Endothelial cell of umbilical vein (primary cell): ENCODE measurements around the gene RNF111. TPM values are rescaled to one million over a fixed set of nuclear protein-coding genes. Genes with fewer than 3 reads are reported as not detected.

Experiments used
- BruUV-seq: library from RNA; stranded (reverse); fragments of 400-500 nt; replicated peaks from 2 replicates; lab custom pipeline; 2021; lab: Mats Ljungman, UMichigan
- CTCF ChIA-PET: fragments of 300-600, 350-600 bp; sonication (Branson Sonifier 250); formaldehyde crosslinking; loops from one replicate; lab custom pipeline; 2021; ENCODE audit warnings: antibody characterized with exemption, inconsistent platforms; lab: Charles Lee
- POLR2A ChIA-PET: fragments of 300-600, 350-600 bp; sonication (Branson Sonifier 250); formaldehyde crosslinking; loops from one replicate; lab custom pipeline; 2021; ENCODE audit warnings: antibody characterized with exemption, inconsistent platforms; lab: Charles Lee
- DNase-seq: peaks from one replicate; pipeline ENCODE4 v3.0.0-alpha.2; 2011; ENCODE audit warnings: low read depth, low spot score
- FAIRE-seq: peaks from 2 replicates; lab custom pipeline; 2011; peaks lifted over from hg19 to GRCh38; lab: Jason Lieb, UNC
- H2AFZ ChIP-seq: 2 replicates; pipeline ENCODE4 v1.6.0; 2012; ENCODE audit warnings: low read depth, low read length, control low read depth, inconsistent platforms
- H3K27ac ChIP-seq: 2 replicates; pipeline ENCODE4 v1.5.1; 2011; ENCODE audit warnings: low read depth, mild to moderate bottlenecking, control low read depth, low read length, moderate library complexity; ENCODE audit not compliant: insufficient read depth
- H3K27me3 ChIP-seq, 2 experiments: 2 replicates each; pipeline versions ENCODE4 v1.6.0 to v1.6.1; 2011; ENCODE audit warnings: low read length in 2 of 2, mixed read lengths in 1 of 2; ENCODE audit not compliant: control insufficient read depth in 2 of 2, insufficient read depth in 2 of 2
- H3K36me3 ChIP-seq, 2 experiments: 2 replicates in 1 of 2; 3 replicates in 1 of 2; pipeline ENCODE4 v1.5.1; 2011; ENCODE audit warnings: low read length in 2 of 2, mild to moderate bottlenecking in 1 of 2, moderate library complexity in 1 of 2; ENCODE audit not compliant: control insufficient read depth in 2 of 2, insufficient read depth in 2 of 2; ENCODE audit errors: extremely low read depth in 1 of 2
- H3K4me1 ChIP-seq: 3 replicates; pipeline ENCODE4 v1.5.1; 2011; ENCODE audit warnings: mild to moderate bottlenecking, low read length; ENCODE audit not compliant: control insufficient read depth, insufficient read depth; ENCODE audit errors: extremely low read depth
- H3K4me2 ChIP-seq: 2 replicates; pipeline ENCODE4 v1.6.1; 2011; ENCODE audit warnings: low read length, control low read depth, mixed read lengths; ENCODE audit not compliant: insufficient read depth
- H3K4me3 ChIP-seq, 3 experiments: fragments of 200-600 bp in 1 of 3; sonication (generic), shearing (Covaris generic) in 1 of 3; replicated peaks in 1 of 3; 2 replicates each; pipeline ENCODE4 v1.5.1; 2011 to 2016; ENCODE audit warnings: control low read depth in 3 of 3, low read length in 3 of 3, mild to moderate bottlenecking in 2 of 3, inconsistent platforms in 1 of 3, low read depth in 1 of 3, moderate library complexity in 1 of 3; ENCODE audit not compliant: insufficient read depth in 1 of 3
- H3K79me2 ChIP-seq: 2 replicates; pipeline ENCODE4 v1.6.0; 2012; ENCODE audit warnings: low read length, inconsistent platforms; ENCODE audit not compliant: control insufficient read depth, insufficient read depth
- H3K9ac ChIP-seq: replicated peaks from 2 replicates; pipeline ENCODE3; 2011; ENCODE audit warnings: low read length, control low read depth; ENCODE audit not compliant: insufficient read depth; ENCODE audit errors: extremely low read depth
- H3K9me1 ChIP-seq: replicated peaks from 3 replicates; pipeline ENCODE4 v1.6.0; 2011; ENCODE audit warnings: mild to moderate bottlenecking, low read length; ENCODE audit not compliant: control insufficient read depth, insufficient read depth; ENCODE audit errors: extremely low read depth
- H3K9me3 ChIP-seq: replicated peaks from 2 replicates; pipeline ENCODE4 v1.5.1; 2012; ENCODE audit warnings: low read length, inconsistent platforms; ENCODE audit not compliant: control insufficient read depth, insufficient read depth
- H4K20me1 ChIP-seq: replicated peaks from 2 replicates; pipeline ENCODE3; 2011; ENCODE audit warnings: mild to moderate bottlenecking, low read length; ENCODE audit not compliant: control insufficient read depth, insufficient read depth; ENCODE audit errors: extremely low read depth
- CTCF ChIP-seq, 2 donors: IDR thresholded peaks; 1 replicate in 1 of 2; 2 replicates in 1 of 2; pipeline ENCODE4 v1.5.1; 2011; ENCODE audit warnings: low read length in 2 of 2, mild to moderate bottlenecking in 2 of 2, moderate library complexity in 2 of 2, control low read depth in 1 of 2, inconsistent platforms in 1 of 2, low read depth in 1 of 2; ENCODE audit not compliant: insufficient read depth in 1 of 2; ENCODE audit errors: extremely low read depth in 1 of 2
- EZH2 ChIP-seq: IDR thresholded peaks from 2 replicates; pipeline ENCODE4 v1.6.1; 2012; ENCODE audit warnings: borderline replicate concordance, low read depth, mild to moderate bottlenecking, moderate library complexity, low read length, inconsistent platforms; ENCODE audit not compliant: severe bottlenecking
- FOS ChIP-seq: IDR thresholded peaks from 2 replicates; pipeline ENCODE4 v1.6.1; 2011; ENCODE audit warnings: mild to moderate bottlenecking, low read length, moderate library complexity, borderline replicate concordance; ENCODE audit not compliant: insufficient read depth
- GATA2 ChIP-seq: IDR thresholded peaks from 2 replicates; pipeline ENCODE4 v1.7.0; 2011; ENCODE audit warnings: low read depth, mild to moderate bottlenecking, moderate library complexity, mixed read lengths, low read length; ENCODE audit not compliant: insufficient read length, insufficient read depth
- JUN ChIP-seq: IDR thresholded peaks from 2 replicates; pipeline ENCODE4 v1.6.1; 2011; ENCODE audit warnings: borderline replicate concordance, low read depth; ENCODE audit not compliant: insufficient read length, insufficient read depth
- MAX ChIP-seq: IDR thresholded peaks from 2 replicates; pipeline ENCODE4 v1.6.1; 2011; ENCODE audit not compliant: insufficient read depth, insufficient read length
- MYC ChIP-seq: IDR thresholded peaks from one replicate; pipeline ENCODE4 v1.6.1; 2011; ENCODE audit warnings: mild to moderate bottlenecking, low read depth, low read length
- POLR2A ChIP-seq: IDR thresholded peaks from 2 replicates; pipeline ENCODE4 v1.6.1; 2012; ENCODE audit warnings: low read depth, mild to moderate bottlenecking, control low read depth, low read length
- POLR2AphosphoS5 ChIP-seq: IDR thresholded peaks from 2 replicates; pipeline ENCODE4 v1.6.1; 2012; ENCODE audit warnings: low read depth, mild to moderate bottlenecking, control low read depth, low read length, moderate library complexity; ENCODE audit not compliant: insufficient read depth
- dilution Hi-C: fragments of 300-500 bp; cut with MboI; formaldehyde crosslinking; loops from one replicate; pipeline ENCODE4 v1.15.0; 2019; ENCODE audit warnings: low sequenced_read_pairs; ENCODE audit not compliant: extremely low pct_ligation_motif_present
- intact Hi-C: fragments of 100-400 bp; cut with micrococcal nuclease; formaldehyde crosslinking; loops from one replicate; pipeline ENCODE4 v1.10.0; 2022
- polyA plus RNA-seq, 4 experiments: library from polyadenylated mRNA; depleted of rRNA in 3 of 4; stranded (reverse) in 3 of 4; unstranded in 1 of 4; fragments of >200 nt; gene quantifications; 2 replicates each; pipeline versions ENCODE4 v1.2.1 to v1.2.3, GENCODE V29; 2011 to 2012; ENCODE audit warnings: missing spikeins in 1 of 4
- total RNA-seq: library from RNA; stranded (reverse); gene quantifications from 2 replicates; pipeline ENCODE4 v1.2.3, GENCODE V29; 2021

Gene RNF111
- total and polyA plus RNA-seq, 2 donors (not counting 3 experiments of a cell fraction or from before 2014, with no cell fraction given), result 22.3 to 42.6 TPM

GRCh38 chr15:58957101-58957973 lies 30.1 kb upstream of the RNF111 start:
- ChIA-PET POLR2A (no interaction called here), CTCF (interaction anchor here (0.8 to 2.6 kb wide), 8 partner anchors 181 to 682 kb away, joined by 3 to 12 read pairs (median 6); no protein-coding TSS in a partner anchor)
- Histone ChIP-seq H3K79me2 (no peaks in the 10 kb centered on the region), H4K20me1 (no peaks in the 10 kb centered on the region), H3K36me3 (no peaks in the 10 kb centered on the region), H3K9me1 (no peaks in the 10 kb centered on the region), H3K4me2 (no peak overlapping the region), H3K9ac (no peak overlapping the region), H3K27me3 (no peaks in the 10 kb centered on the region), H3K27ac (no peak overlapping the region), H3K4me3 (no peak overlapping the region), H3K4me1 (peaks cover 5% of the 10 kb centered on the region), H3K9me3 (no peaks in the 10 kb centered on the region), H2AFZ (peak overlapping the region; percentile 72)
- DNase-seq (peak; percentile 65), FAIRE-seq (peak; percentile 84)
- no TSS peak for BruUV-seq
- TF ChIP-seq POLR2AphosphoS5 (no peak), CTCF (IDR thresholded peaks at IDR 0.05; ENCODE audit: extremely low read depth in 1 of 2, insufficient read depth in 1 of 2, low read depth in 1 of 2, low read length in 2 of 2) (peak; percentile 76 to 83)
- intact Hi-C loops, result loop anchor here (1.0 to 10.0 kb wide), 5 partner anchors 147 to 729 kb away; partner anchors contain the start of gene CCNB2
- dilution Hi-C loops, result no loop called here

GRCh38 chr15:58958811-58959210 lies 28.7 kb upstream of the RNF111 start:
- Histone ChIP-seq H2AFZ (no peak overlapping the region), H3K79me2 (no peaks in the 10 kb centered on the region), H3K27me3 (no peaks in the 10 kb centered on the region), H3K4me2 (no peak overlapping the region), H3K4me1 (no peaks in the 10 kb centered on the region), H4K20me1 (no peaks in the 10 kb centered on the region), H3K36me3 (no peaks in the 10 kb centered on the region), H3K4me3 (no peak overlapping the region), H3K9ac (no peak overlapping the region), H3K27ac (no peak overlapping the region), H3K9me1 (no peaks in the 10 kb centered on the region), H3K9me3 (no peaks in the 10 kb centered on the region)
- ChIA-PET CTCF (interaction anchor here (0.8 to 1.9 kb wide), 5 partner anchors 9 to 570 kb away, joined by 3 to 7 read pairs (median 6); no protein-coding TSS in a partner anchor), POLR2A (no interaction called here)
- intact Hi-C loops (loop anchor here (10.0 kb wide), 1 partner anchor 146 kb away; the partner anchor contains the start of gene CCNB2), dilution Hi-C loops (no loop called here)
- DNase-seq, result no peak
- BruUV-seq, result no TSS peak
- no peak for FAIRE-seq
- TF ChIP-seq POLR2A, result no peak
- no peak for TF ChIP-seq EZH2
- TF ChIP-seq MYC, result no peak
- no peak for TF ChIP-seq CTCF (IDR thresholded peaks at IDR 0.05; ENCODE audit: extremely low read depth in 1 of 2, insufficient read depth in 1 of 2, low read depth in 1 of 2, low read length in 2 of 2)
- no peak for TF ChIP-seq GATA2
- no peak for TF ChIP-seq JUN
- TF ChIP-seq MAX, result no peak
- no peak for TF ChIP-seq POLR2AphosphoS5
- TF ChIP-seq FOS, result no peak
